ENCODE results near the gene CARD11.
A peak's percentile ranks its signal among the peaks of the same experiment; 100 is the strongest.

Gene CARD11

DNA sequence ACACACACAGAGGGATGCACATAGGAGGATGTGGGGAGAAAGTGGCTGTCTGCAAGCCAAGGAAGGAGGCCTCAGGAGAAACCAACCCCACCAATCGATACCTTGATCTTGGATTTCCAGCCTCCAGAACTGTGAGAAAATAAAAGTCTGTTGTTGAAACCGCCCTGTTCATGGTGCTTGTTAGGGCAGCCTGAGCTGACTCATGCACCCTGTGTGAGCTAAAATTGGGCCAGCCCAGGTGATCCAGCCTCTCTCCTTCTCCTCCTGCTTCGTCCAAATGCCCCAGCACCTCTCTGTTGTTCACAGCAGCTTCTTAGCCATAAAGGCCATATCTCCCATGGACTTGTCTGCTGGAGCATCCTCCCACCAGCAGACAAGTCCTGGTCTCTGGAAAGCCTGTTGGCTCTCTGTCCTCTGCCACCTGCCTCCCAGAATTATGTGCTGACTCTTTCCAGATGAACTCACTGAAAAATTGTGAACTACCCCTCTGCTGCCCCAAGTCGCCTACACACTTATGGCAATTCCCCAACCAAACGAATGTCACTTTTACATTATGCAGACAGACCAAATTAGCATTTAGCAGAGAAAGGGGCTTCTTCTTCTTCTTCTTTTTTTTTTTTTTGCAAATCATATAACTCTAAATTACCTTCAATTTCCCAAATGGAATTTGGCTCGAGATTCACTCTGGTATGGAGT, 30.2 kb upstream of the CARD11 start:
- Mint-ChIP-seq H3K4me3 (no peak overlapping the region), H3K9me3 (peaks cover 6 to 14% of the 10 kb centered on the region in 2 donors), H3K27me3 (no peaks in the 10 kb centered on the region), H3K36me3 (ENCODE audit: insufficient read depth) (peaks cover 7% of the 10 kb centered on the region), H3K4me1 (ENCODE audit: low read depth in 2 of 2) (peaks cover 40 to 43% of the 10 kb centered on the region in 2 donors), H3K27ac (no peak overlapping the region)
- ATAC-seq (replicated peaks) = no peak
- DNase-seq = no peak

- Mint-ChIP-seq H3K9me3 (peaks cover 6 to 14% of the 10 kb centered on the region in 2 donors), H3K27ac (peak overlapping the region; percentile 94), H3K27me3 (no peaks in the 10 kb centered on the region), H3K4me3 (peak overlapping the region in 1 of 2 donors; percentile 72), H3K36me3 (ENCODE audit: insufficient read depth) (peaks cover 13% of the 10 kb centered on the region), H3K4me1 (ENCODE audit: low read depth in 2 of 2) (peaks cover 64 to 70% of the 10 kb centered on the region in 2 donors)
- ATAC-seq (replicated peaks) (no peak), DNase-seq (no peak)
Measured at GRCh38 chr7:3070908-3071307, 27.2 kb upstream of the CARD11 start.

DNA sequence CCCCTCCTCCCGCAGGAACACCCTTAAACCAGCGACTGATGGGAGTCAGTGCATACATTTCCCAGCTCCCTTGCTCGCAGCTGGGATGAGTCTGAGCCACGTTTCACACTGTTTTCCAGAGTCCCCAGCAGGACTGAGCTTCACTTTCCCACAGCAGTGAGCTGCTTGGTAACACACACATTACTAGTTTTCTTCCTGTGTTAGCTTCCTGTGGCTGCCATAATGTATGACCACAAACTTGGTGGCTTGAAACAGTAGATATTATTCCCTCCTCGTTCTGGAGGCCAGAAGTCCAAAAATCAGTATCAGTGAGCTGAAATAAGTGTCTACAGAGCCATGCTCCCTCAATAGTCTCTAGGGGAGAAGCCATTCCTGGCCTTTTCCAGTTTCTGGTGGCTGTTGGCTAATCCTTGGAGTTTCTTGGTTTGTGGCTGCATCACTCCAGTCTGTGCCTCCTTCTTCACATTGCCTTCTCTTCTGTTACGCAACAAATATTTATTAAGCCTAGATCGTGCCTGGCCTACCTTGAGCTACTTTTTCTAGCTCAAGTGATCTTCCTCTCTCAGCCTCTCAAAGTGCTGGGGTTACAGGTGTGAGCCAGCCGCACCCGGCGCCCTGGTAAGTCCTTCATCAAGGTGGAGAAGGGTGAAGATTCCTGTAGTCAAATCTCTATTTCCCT, 26.2 kb upstream of the CARD11 start:
- Mint-ChIP-seq H3K9me3 (peaks cover 6 to 14% of the 10 kb centered on the region in 2 donors), H3K36me3 (ENCODE audit: insufficient read depth) (peaks cover 20% of the 10 kb centered on the region), H3K4me3 (peak overlapping the region; percentile 72 to 78), H3K4me1 (ENCODE audit: low read depth in 2 of 2) (peaks cover 74 to 80% of the 10 kb centered on the region in 2 donors), H3K27me3 (no peaks in the 10 kb centered on the region), H3K27ac (peak overlapping the region; percentile 94)
- DNase-seq = peak in 1 of 3 experiments; percentile 16
- ATAC-seq (replicated peaks) = peak; percentile 67

DNA sequence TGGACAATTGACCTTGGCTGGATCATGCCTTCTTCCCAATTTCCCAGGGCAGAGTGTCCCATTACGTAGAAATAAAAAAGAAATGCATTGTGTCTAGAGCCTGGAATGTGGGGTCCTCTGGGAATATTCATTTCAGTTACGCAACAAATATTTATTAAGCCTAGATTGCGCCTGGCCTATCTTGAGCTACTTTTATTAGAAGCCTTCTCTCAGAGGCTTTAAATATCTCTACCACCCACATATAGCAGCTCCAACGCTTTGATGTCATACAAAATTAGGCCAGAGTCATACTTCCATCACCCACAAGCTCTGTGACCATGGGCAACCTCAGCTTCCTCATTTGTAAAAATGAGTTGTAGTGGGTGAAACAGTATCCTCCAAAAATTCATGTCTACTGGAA, 24.9 kb upstream of the CARD11 start:
- peak; percentile 12 to 25 (median 24) for DNase-seq
- Mint-ChIP-seq H3K4me1 (ENCODE audit: low read depth in 2 of 2) (peaks cover 79 to 80% of the 10 kb centered on the region in 2 donors), H3K27me3 (no peaks in the 10 kb centered on the region), H3K27ac (peak overlapping the region; percentile 94), H3K36me3 (ENCODE audit: insufficient read depth) (peaks cover 20% of the 10 kb centered on the region), H3K9me3 (peaks cover 6 to 14% of the 10 kb centered on the region in 2 donors), H3K4me3 (peak overlapping the region; percentile 72 to 78)
- ATAC-seq (replicated peaks) = peak; percentile 73

DNA sequence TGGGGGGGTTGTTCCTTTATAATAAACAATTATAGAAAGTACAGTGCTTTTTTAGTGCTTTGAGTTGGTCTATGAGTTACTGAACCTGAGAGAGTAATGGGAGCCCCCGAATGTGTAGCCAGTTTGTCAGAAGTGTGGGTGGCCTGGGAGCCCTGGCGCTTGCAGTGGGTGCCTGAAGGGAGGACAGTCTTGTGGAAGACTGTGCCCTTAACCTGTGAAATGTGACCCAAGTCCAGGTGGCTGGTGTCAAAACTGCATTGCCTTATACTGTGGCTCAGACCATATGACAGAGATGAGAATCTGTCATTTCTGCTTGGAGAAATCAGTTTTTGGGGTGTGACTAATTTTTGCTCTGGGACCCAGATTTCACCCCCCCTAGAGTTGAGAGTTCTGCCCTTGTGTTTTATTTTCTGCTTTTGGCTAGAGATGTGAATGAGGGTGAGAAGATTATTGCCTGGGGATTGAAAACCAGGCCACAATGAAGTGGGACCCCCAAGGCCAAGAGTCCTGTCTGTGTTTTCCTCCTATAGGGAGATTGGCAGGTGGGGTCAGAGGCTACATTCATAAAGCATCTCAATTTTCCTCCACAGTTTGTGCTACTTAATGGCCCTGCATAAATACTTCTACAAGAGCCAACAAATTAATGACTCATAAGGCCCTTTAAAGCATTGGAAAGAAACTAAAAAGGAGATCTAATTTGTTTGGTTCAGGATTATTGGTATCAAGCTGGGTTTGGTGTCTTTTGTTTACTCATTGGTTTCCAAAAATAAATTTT, 24.1 kb upstream of the CARD11 start:
- no peak for ATAC-seq (replicated peaks)
- Mint-ChIP-seq H3K27me3 (no peaks in the 10 kb centered on the region), H3K36me3 (ENCODE audit: insufficient read depth) (peaks cover 20% of the 10 kb centered on the region), H3K27ac (peak overlapping the region; percentile 94), H3K4me3 (peak overlapping the region; percentile 72 to 78), H3K4me1 (ENCODE audit: low read depth in 2 of 2) (peaks cover 86 to 87% of the 10 kb centered on the region in 2 donors), H3K9me3 (peaks cover 6 to 14% of the 10 kb centered on the region in 2 donors)
- DNase-seq = no peak

DNA sequence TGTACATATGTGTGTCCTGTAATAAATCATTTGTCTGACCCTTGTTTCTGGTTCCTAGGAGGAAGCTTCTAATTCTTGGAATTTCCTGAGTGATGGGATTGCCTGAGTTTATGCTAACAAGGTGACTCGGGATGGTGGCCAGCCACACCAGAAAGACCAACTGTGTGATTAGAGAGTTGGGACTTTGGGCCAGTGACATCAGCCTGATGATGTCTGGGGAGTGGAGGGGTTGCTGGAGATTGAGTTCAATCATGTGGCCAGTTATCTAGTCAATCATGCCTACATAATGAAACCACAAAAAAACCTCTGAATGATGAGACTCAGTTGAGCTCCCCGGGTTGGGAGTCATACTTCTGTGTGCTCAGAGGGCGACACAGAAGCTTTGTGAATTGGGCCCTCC, 23.5 kb upstream of the CARD11 start:
- H3K9me3 Mint-ChIP-seq = peaks cover 6 to 14% of the 10 kb centered on the region in 2 donors
- H3K4me3 Mint-ChIP-seq = peak overlapping the region; percentile 72 to 78
- peaks cover 83 to 85% of the 10 kb centered on the region in 2 donors for H3K4me1 Mint-ChIP-seq (ENCODE audit: low read depth in 2 of 2)
- peaks cover 20% of the 10 kb centered on the region for H3K36me3 Mint-ChIP-seq (ENCODE audit: insufficient read depth)
- peak overlapping the region; percentile 94 for H3K27ac Mint-ChIP-seq
- no peaks in the 10 kb centered on the region for H3K27me3 Mint-ChIP-seq
- ATAC-seq (replicated peaks) (peak; percentile 11), DNase-seq (no peak)

GRCh38 chr7:3066506-3066905, 22.8 kb upstream of the CARD11 start:
- Mint-ChIP-seq H3K4me1 (ENCODE audit: low read depth in 2 of 2) (peaks cover 79 to 80% of the 10 kb centered on the region in 2 donors), H3K9me3 (peaks cover 6 to 11% of the 10 kb centered on the region in 2 donors), H3K27ac (peak overlapping the region; percentile 94), H3K4me3 (peak overlapping the region; percentile 72 to 78), H3K27me3 (no peaks in the 10 kb centered on the region), H3K36me3 (ENCODE audit: insufficient read depth) (peaks cover 20% of the 10 kb centered on the region)
- DNase-seq (no peak), ATAC-seq (replicated peaks) (no peak)

DNA sequence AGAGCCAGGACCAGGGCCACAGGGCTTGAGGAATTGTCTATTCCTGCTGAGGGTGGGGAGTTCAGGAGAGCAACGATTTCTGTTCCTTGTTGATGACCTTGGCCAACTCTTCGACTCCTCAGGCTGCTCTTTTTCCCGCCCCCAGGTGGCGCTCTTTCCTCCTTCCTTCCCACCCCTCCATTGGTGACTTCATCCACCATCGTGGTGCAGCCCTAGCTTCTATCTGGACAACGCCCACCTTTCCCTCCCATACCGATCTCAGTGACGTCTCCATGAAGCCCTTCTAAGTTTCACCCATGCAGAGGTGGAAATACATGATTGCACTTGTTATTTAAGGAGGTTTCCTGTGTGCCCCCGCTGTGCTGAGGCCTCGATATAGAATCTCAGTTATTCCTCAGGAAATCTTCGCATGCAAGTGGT, 22.1 kb upstream of the CARD11 start:
- DNase-seq = peak; percentile 42 to 47 (median 43)
- Mint-ChIP-seq H3K27me3 (no peaks in the 10 kb centered on the region), H3K4me3 (peak overlapping the region; percentile 71 to 72), H3K4me1 (ENCODE audit: low read depth in 2 of 2) (peaks cover 71 to 73% of the 10 kb centered on the region in 2 donors), H3K36me3 (ENCODE audit: insufficient read depth) (peaks cover 16% of the 10 kb centered on the region), H3K27ac (peak overlapping the region; percentile 94), H3K9me3 (peaks cover 3 to 7% of the 10 kb centered on the region in 2 donors)
- peak; percentile 6 for ATAC-seq (replicated peaks)

DNA sequence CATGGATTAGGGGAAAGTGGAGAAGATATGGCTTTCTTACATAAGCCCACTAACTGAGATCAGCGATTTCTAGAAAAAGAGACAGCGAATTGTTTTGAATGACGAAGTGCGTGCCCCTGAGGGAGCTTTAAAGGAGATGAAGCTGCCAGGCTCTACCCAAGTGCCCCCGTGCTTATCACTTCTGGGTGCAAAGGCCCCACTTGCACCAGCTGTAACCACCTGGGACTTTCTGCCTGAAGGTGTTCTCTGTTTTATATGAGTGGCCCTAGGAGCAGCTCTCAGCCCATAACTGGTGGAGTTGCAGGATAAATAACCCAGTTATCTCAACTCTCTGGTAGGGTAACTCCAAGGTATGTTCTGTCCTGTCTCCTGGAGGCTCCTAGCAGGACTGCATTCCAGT, 20.4 kb upstream of the CARD11 start:
- DNase-seq = no peak
- H3K4me1 Mint-ChIP-seq (ENCODE audit: low read depth in 2 of 2) = peaks cover 54 to 57% of the 10 kb centered on the region in 2 donors

GRCh38 chr7:3063016-3063753, 19.5 kb upstream of the CARD11 start:
- Mint-ChIP-seq H3K27ac (peak overlapping the region; percentile 91 to 97), H3K36me3 (ENCODE audit: insufficient read depth) (peaks cover 16% of the 10 kb centered on the region), H3K4me1 (ENCODE audit: low read depth in 2 of 2) (peaks cover 46 to 49% of the 10 kb centered on the region in 2 donors), H3K27me3 (no peaks in the 10 kb centered on the region), H3K4me3 (peak overlapping the region; percentile 85 to 89), H3K9me3 (no peaks in the 10 kb centered on the region)
- peak; percentile 60 to 64 (median 63) for DNase-seq
- ATAC-seq (replicated peaks) = peak; percentile 96

More for the DNA sequence above, 20.4 kb upstream of the CARD11 start:
- H3K4me3 Mint-ChIP-seq = peak overlapping the region; percentile 85 to 89
- peaks cover 16% of the 10 kb centered on the region for H3K36me3 Mint-ChIP-seq (ENCODE audit: insufficient read depth)
- no peaks in the 10 kb centered on the region for H3K9me3 Mint-ChIP-seq
- H3K27ac Mint-ChIP-seq = peak overlapping the region in 1 of 2 donors; percentile 97
- H3K27me3 Mint-ChIP-seq = no peaks in the 10 kb centered on the region
- ATAC-seq (replicated peaks) = no peak

GRCh38 chr7:3057066-3057420, 13.4 kb upstream of the CARD11 start:
- H3K27me3 Mint-ChIP-seq = peaks cover 0 to 9% of the 10 kb centered on the region in 2 donors
- no peaks in the 10 kb centered on the region for H3K4me1 Mint-ChIP-seq (ENCODE audit: low read depth in 2 of 2)
- no peak overlapping the region for H3K27ac Mint-ChIP-seq

GRCh38 chr7:3056234-3057065, 12.8 kb upstream of the CARD11 start:
- Mint-ChIP-seq H3K36me3 (ENCODE audit: insufficient read depth) (no peaks in the 10 kb centered on the region), H3K9me3 (no peaks in the 10 kb centered on the region), H3K27ac (no peak overlapping the region), H3K4me1 (ENCODE audit: low read depth in 2 of 2) (no peaks in the 10 kb centered on the region), H3K4me3 (no peak overlapping the region), H3K27me3 (peaks cover 0 to 9% of the 10 kb centered on the region in 2 donors)
- DNase-seq (no peak), ATAC-seq (replicated peaks) (no peak)

More at GRCh38 chr7:3057066-3057420, 13.4 kb upstream of the CARD11 start:
- ATAC-seq (replicated peaks) (no peak), DNase-seq (no peak)
- no peaks in the 10 kb centered on the region for H3K36me3 Mint-ChIP-seq (ENCODE audit: insufficient read depth)
- H3K9me3 Mint-ChIP-seq = no peaks in the 10 kb centered on the region
- H3K4me3 Mint-ChIP-seq = no peak overlapping the region

All from effector memory CD8-positive, alpha-beta T cell (primary cell).